BJ (cell line): ENCODE results near the gene GPR52. TPM values are rescaled to one million over a fixed set of nuclear protein-coding genes. Genes with fewer than 3 reads are reported as not detected.

Experiments used
- CTCF ChIA-PET: fragments of 350-600 bp; formaldehyde crosslinking; extraction: SDS; loops from one replicate; lab custom pipeline; 2021; ENCODE audit warnings: antibody characterized with exemption, inconsistent platforms; lab: Yijun Ruan, JAX
- POLR2A ChIA-PET: fragments of 300-600 bp; sonication (Branson Sonifier 250); formaldehyde crosslinking; extraction: SDS; loops from one replicate; lab custom pipeline; 2021; ENCODE audit warnings: antibody characterized with exemption; lab: Charles Lee
- DNase-seq: peaks from one replicate; pipeline ENCODE4 v3.0.0-alpha.2; 2011; ENCODE audit warnings: low read depth
- H3K27me3 ChIP-seq: 2 replicates; pipeline ENCODE4 v1.6.0; 2011; ENCODE audit warnings: low read length; ENCODE audit not compliant: control insufficient read depth, insufficient read depth
- H3K36me3 ChIP-seq: 2 replicates; pipeline ENCODE4 v1.5.1; 2011; ENCODE audit warnings: low read length; ENCODE audit not compliant: control insufficient read depth, insufficient read depth
- H3K4me3 ChIP-seq: 2 replicates; pipeline ENCODE4 v1.5.1; 2011; ENCODE audit warnings: low read depth, mild to moderate bottlenecking, control low read depth, low read length
- CTCF ChIP-seq: IDR thresholded peaks from 2 replicates; pipeline ENCODE4 v1.5.1; 2011; ENCODE audit warnings: low read depth, mild to moderate bottlenecking, control low read depth, inconsistent platforms, low read length, moderate library complexity; ENCODE audit not compliant: insufficient read depth
- polyA plus RNA-seq: library from polyadenylated mRNA; depleted of rRNA; stranded (reverse); fragments of >200 nt; gene quantifications from 2 replicates; pipeline ENCODE4 v1.2.3, GENCODE V29; 2011

GPR52 gene
- polyA plus RNA-seq, 1 experiment: 0.09 TPM

- H3K27me3 ChIP-seq: no peaks in the 10 kb centered on the region
- DNase-seq: no peak
- TF ChIP-seq CTCF: no peak
- H3K4me3 ChIP-seq: no peak overlapping the region
- CTCF ChIA-PET: interaction anchor here (0.6 to 0.8 kb wide), 2 partner anchors 8 to 11 kb away, joined by 3 read pairs; no protein-coding TSS in a partner anchor
- POLR2A ChIA-PET: no interaction called here
- no peaks in the 10 kb centered on the region for H3K36me3 ChIP-seq
Measured at GRCh38 chr1:174428739-174429138, 19.0 kb upstream of the GPR52 start.

GRCh38 chr1:174433451-174433850, 14.3 kb upstream of the GPR52 start:
- POLR2A ChIA-PET: no interaction called here
- TF ChIP-seq CTCF: no peak
- CTCF ChIA-PET: no interaction called here
- H3K36me3 ChIP-seq: no peaks in the 10 kb centered on the region
- no peak overlapping the region for H3K4me3 ChIP-seq
- no peaks in the 10 kb centered on the region for H3K27me3 ChIP-seq
- peak; percentile 7 for DNase-seq

- CTCF ChIA-PET: no interaction called here
- POLR2A ChIA-PET: no interaction called here
- TF ChIP-seq CTCF: no peak
- Histone ChIP-seq H3K36me3 (no peaks in the 10 kb centered on the region), H3K4me3 (no peak overlapping the region), H3K27me3 (no peaks in the 10 kb centered on the region)
- no peak for DNase-seq
Measured at GRCh38 chr1:174445351-174445750, 2.4 kb upstream of the GPR52 start.

GRCh38 chr1:174445817-174446216, 1.9 kb upstream of the GPR52 start:
- Histone ChIP-seq H3K27me3 (no peaks in the 10 kb centered on the region), H3K4me3 (no peak overlapping the region), H3K36me3 (no peaks in the 10 kb centered on the region)
- POLR2A ChIA-PET: no interaction called here
- DNase-seq: no peak
- TF ChIP-seq CTCF: no peak
- CTCF ChIA-PET: no interaction called here

GRCh38 chr1:174448531-174448883, 743 bp downstream of the GPR52 start:
- CTCF ChIA-PET: no interaction called here
- Histone ChIP-seq H3K27me3 (no peaks in the 10 kb centered on the region), H3K36me3 (no peaks in the 10 kb centered on the region), H3K4me3 (no peak overlapping the region)
- no peak for TF ChIP-seq CTCF
- POLR2A ChIA-PET: no interaction called here
- no peak for DNase-seq
